Neural progenitor cell (in vitro differentiated cells): ENCODE measurements around the gene TASOR.

Source experiments
- EZH2 ChIP-seq: fragments of 200-600 bp; sonication (generic); IDR thresholded peaks from 2 replicates; pipeline ENCODE4 v1.6.1; 2017; ENCODE audit warnings: antibody characterized with exemption, mild to moderate bottlenecking, moderate library complexity
- EZH2phosphoT487 ChIP-seq: fragments of 200-600 bp; sonication (generic); IDR thresholded peaks from 2 replicates; pipeline ENCODE4 v1.6.1; 2017; ENCODE audit warnings: antibody characterized with exemption
- TF ChIP-seq, protein P1 (sequence below): fragments of 200-600 bp; sonication (generic); IDR thresholded peaks from 2 replicates; pipeline ENCODE4 v1.5.1; 2017; ENCODE audit warnings: antibody characterized with exemption, mild to moderate bottlenecking

DNA sequence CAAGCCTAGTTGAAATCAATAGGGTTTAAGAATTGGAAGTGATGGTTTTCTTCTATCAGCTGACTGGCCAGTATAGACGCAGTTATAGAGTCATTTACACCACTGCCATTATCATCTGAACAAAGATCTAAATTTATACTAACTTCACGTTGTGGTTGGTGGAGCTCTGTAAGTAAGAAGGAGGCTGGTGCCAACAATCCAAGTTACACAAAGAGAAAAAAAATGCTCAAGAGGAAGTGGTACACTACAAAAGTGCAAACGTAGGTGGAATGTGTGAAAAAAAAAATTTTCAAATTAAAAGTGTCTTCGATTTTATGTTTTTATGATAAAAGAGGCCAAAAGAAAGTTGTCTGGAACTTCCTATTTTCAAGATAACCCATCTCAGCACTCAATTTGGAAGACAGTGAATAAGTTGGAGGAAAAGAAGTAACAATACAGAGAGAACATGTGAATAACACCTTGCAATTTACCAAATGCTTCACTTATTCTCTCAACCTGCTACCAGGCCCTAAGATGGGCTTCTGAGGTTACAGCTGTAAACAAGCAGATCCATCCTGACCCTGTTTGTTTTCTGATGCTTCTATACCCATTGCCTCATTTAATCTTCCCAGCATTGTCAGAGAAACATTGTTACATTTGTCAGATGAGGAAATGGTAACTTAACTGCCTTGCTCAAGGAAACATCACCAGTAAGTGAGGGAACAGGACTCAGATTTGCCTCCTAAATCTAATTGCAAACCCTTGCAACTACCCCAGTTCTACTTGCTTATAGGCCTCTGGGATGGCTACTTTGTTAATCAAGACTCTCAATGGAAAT lies 12.0 kb upstream of the TASOR start:
- TF ChIP-seq, protein P1, sequence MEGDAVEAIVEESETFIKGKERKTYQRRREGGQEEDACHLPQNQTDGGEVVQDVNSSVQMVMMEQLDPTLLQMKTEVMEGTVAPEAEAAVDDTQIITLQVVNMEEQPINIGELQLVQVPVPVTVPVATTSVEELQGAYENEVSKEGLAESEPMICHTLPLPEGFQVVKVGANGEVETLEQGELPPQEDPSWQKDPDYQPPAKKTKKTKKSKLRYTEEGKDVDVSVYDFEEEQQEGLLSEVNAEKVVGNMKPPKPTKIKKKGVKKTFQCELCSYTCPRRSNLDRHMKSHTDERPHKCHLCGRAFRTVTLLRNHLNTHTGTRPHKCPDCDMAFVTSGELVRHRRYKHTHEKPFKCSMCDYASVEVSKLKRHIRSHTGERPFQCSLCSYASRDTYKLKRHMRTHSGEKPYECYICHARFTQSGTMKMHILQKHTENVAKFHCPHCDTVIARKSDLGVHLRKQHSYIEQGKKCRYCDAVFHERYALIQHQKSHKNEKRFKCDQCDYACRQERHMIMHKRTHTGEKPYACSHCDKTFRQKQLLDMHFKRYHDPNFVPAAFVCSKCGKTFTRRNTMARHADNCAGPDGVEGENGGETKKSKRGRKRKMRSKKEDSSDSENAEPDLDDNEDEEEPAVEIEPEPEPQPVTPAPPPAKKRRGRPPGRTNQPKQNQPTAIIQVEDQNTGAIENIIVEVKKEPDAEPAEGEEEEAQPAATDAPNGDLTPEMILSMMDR = no peak
- TF ChIP-seq EZH2 (no peak), EZH2phosphoT487 (no peak)
